Measurements from ENCODE around the gene PML. TPM values are rescaled to one million over a fixed set of nuclear protein-coding genes. Genes with fewer than 3 reads are reported as not detected.
"Not testable (repeated sequence)": the region's sequence is repeated elsewhere in the genome, so short reads cannot be mapped to it uniquely, and the experiment has no call there.

PML gene
- total RNA-seq, 1 donor from 2014 or later: 227 TPM

DNA sequence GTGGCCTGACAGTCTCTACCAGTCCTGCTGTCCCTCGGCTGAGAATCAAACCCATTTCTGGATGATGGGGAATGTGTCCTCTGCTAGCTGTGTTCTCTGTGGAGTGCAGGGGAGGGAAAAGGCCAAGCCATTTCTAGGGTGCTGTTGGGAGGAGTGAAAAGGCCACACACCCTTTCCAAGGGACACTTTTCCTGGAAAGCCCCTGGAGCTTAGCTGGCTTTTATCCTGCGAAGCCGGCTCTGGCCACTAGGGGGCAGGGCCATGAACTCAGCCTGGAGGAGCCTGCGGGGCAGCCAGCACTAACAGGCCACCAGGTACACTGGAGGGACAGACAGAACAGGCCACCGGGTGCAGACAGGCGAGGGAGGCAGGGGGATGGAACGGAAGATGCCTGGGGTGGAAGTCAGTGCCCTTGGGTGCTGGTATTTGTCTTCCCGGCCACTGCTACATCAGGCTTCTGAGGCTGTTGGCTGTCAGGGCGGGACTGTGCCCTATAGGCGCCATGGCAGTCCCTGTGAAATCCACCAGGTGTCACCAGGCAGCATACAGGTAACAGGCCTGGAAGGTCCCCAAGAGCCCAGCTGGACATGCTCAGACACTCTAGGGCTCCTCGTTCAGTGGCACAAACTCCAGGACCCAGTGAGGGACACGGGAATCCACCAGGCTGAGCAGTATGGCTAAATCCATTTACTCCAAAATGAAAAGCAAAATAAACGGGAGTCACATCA lies 71.3 kb downstream of the PML start:
- H3K4me1 ChIP-seq; H3K27me3 ChIP-seq; intact Hi-C loops (cut with DNase I); H3K4me3 ChIP-seq; H3K36me3 ChIP-seq; H3K27ac ChIP-seq; H3K9me3 ChIP-seq: not testable (repeated sequence)
- TF ChIP-seq, protein P1, sequence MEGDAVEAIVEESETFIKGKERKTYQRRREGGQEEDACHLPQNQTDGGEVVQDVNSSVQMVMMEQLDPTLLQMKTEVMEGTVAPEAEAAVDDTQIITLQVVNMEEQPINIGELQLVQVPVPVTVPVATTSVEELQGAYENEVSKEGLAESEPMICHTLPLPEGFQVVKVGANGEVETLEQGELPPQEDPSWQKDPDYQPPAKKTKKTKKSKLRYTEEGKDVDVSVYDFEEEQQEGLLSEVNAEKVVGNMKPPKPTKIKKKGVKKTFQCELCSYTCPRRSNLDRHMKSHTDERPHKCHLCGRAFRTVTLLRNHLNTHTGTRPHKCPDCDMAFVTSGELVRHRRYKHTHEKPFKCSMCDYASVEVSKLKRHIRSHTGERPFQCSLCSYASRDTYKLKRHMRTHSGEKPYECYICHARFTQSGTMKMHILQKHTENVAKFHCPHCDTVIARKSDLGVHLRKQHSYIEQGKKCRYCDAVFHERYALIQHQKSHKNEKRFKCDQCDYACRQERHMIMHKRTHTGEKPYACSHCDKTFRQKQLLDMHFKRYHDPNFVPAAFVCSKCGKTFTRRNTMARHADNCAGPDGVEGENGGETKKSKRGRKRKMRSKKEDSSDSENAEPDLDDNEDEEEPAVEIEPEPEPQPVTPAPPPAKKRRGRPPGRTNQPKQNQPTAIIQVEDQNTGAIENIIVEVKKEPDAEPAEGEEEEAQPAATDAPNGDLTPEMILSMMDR (IDR thresholded peaks at IDR 0.05): peak; percentile 5 to 62 (median 56)
- peak in 1 of 2 donors; percentile 66 for DNase-seq (ENCODE audit: low spot score in 2 of 2)

DNA sequence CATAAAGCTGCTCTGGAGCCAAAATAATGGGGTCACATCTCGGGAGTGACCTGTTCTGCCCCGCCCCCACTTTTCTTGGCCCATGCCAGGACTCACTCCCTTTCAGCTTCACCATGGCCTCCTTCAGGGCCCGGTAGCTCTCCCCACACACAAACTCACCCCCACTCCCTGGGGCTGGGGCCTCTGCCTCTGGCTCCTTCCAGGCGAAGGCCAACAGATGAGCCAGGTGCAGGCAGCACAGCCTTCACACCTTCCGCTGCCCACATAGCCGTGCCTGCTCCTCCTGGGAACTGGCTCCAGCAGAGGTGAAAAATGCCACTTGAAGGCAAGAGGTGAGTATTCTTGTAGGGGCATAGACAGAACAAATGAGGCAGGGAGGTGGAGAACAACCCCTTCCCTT lies 77.1 kb downstream of the PML start:
- H3K27me3 ChIP-seq; H3K9me3 ChIP-seq; intact Hi-C loops (cut with DNase I); H3K36me3 ChIP-seq; H3K27ac ChIP-seq; H3K4me1 ChIP-seq; H3K4me3 ChIP-seq: not testable (repeated sequence)
- DNase-seq (ENCODE audit: low spot score in 2 of 2): peak in 1 of 2 donors; percentile 58

DNA sequence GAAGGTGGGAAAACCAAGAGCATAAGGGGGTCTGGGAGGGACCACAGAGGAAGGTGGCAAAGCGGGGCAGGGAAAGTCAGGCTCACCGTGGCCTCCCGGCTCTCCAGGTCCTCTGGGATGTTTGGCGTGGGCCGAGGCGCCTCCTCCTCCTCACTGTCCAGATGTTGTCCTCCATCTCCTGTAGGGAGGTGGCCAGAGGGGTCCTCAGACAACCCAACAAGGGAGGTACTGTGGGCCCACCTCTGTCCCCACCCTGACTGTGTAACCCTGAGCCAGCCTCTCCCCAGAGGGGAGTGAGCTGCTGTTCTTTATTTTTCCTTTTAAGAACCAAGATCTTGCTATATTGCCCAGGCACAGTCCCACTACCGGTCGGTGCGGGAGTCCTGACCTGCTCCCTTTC lies 77.6 kb downstream of the PML start:
- H3K4me1 ChIP-seq; H3K27me3 ChIP-seq; H3K4me3 ChIP-seq; H3K36me3 ChIP-seq; H3K9me3 ChIP-seq; intact Hi-C loops (cut with DNase I); H3K27ac ChIP-seq: not testable (repeated sequence)
- DNase-seq (ENCODE audit: low spot score in 2 of 2): peak in 1 of 2 donors; percentile 55

DNA sequence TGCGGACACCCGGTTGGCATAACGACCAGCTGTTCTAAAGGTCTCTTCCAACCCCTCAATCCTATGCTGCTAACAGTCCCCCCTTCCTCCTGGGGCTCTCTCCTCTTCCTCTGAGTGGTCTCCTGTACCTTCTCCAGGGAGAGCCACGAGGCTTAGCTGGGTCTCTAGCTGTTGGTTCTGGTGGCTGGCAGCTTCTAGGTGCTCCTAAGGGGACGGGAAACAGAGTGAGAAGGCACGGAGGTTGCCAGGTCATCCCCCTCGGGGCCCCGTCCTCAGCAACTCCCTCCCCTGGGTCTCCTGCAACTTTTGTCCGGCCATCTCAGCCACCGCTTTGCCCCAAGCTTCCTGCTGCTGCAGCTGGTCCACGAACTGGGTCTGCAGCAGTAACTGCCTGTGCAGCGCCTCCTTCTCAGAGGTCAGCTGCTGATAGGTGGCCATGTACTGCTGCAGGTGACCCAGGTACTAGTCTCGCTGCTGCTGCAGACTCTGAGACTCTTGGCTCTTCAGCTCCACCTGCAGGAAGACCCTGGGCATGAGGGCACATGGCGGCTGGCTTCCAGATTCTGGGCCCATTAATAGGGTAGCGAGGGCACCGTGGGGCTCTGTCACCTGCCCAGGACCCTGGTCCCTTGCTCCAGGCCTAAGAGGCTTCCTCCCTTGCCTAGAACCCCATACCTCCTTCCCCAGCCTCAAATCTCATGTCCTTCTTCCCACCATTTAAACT lies 78.3 kb downstream of the PML start:
- H3K36me3 ChIP-seq; intact Hi-C loops (cut with DNase I); H3K27me3 ChIP-seq; H3K4me1 ChIP-seq; H3K27ac ChIP-seq; H3K4me3 ChIP-seq; H3K9me3 ChIP-seq: not testable (repeated sequence)
- TF ChIP-seq, protein P1 (IDR thresholded peaks at IDR 0.05): peak in 1 of 3 experiments; percentile 12
- DNase-seq (ENCODE audit: low spot score in 2 of 2): peak in 1 of 2 donors; percentile 57

DNA sequence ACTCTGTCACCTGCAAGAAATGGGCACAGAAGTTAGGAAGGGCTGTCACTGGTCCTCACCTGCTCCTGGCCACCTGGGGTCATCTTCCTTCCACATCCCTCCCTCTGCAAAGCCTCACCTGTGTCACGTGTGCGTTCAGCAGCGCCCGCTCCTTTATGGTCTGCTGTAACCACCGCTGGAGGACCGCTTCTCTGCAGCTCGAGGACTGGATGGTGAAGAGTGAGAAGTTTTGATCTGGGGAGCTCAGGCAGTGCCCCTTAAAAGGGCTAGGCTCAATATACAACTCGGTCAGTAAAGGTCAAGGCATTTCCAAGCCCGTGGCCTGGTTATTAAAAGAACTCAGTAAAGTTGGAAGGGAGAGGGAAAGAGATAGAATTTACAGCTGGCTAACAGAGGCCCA lies 81.3 kb downstream of the PML start:
- intact Hi-C loops (cut with DNase I); H3K36me3 ChIP-seq: not testable (repeated sequence)
- DNase-seq (ENCODE audit: low spot score in 2 of 2): peak in 1 of 2 donors; percentile 50

DNA sequence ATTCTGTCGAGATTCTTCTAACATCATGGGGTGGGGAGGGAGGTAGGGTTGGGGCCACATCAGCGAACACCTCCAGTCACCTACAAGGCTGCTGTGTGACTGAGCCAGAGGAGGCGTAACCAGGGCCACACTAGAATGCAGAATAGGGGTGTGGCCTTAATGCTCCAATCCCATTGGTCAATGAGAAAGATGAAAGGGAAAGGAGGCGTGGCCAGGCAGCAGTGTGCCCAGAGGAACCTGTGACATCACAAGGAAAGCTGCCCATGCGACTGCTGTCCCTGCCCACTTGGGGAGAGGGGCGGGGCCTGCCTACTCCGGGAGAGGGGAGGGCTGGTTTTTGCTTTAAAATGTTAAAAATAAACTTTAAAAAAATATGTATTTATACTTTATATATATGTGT lies 87.9 kb downstream of the PML start, which contains the start of gene GOLGA6A:
GOLGA6A (minus strand) TSS at position 101 of the 400 bp plus-strand sequence; CDS start at position 60, 41 bp downstream.
- DNase-seq (ENCODE audit: low spot score in 2 of 2); H3K4me1 ChIP-seq; intact Hi-C loops (cut with DNase I): not testable (repeated sequence)

More for the DNA sequence above, 81.3 kb downstream of the PML start:
- not testable (repeated sequence) for H3K4me3 ChIP-seq, H3K9me3 ChIP-seq, H3K4me1 ChIP-seq, H3K27ac ChIP-seq, H3K27me3 ChIP-seq

DNA sequence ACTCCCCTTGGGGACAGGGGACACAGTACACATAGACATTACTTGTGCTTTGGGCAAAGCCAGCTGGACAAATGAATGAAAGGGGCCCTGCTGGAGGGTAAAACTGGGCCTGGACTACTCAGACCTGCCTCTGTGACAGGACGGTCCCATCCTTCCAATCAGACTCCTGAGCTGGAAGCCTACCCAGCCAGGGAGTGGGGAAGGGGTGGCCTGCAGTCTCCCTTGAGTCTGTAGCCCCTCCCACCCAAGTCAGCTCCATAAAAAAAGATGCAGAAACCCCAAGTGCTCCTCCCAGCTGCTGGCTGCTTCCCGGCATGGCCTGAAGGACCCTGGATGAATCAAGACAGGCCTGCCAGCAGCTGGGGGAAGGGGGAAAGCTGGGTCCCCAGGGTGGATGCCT lies 100.1 kb downstream of the PML start:
- DNase-seq (ENCODE audit: low spot score in 2 of 2); H3K27me3 ChIP-seq: not testable (repeated sequence)

More for the DNA sequence above, 87.9 kb downstream of the PML start, which contains the start of gene GOLGA6A:
- not testable (repeated sequence) for H3K4me3 ChIP-seq, H3K9me3 ChIP-seq, H3K27ac ChIP-seq, H3K36me3 ChIP-seq, H3K27me3 ChIP-seq

DNA sequence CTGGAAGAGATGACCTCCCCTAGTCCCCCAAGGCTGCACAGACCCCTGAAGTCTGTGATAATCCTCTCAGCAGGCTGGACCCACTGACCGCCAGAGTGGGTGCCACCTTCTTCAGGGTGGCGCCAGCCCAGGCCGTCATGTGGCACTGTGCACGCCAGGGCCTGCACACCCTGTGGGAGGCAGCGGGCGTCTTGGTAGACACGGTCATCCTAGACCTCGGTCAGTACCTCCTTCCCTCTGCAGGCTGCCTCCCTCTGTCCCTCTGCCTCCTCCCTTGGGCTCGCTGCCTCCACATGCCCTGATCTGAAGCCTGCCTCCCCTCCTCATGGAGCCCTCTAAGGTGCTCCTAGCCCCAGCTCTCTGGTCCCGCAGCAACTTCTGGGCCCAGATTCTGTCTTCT lies 101.1 kb downstream of the PML start:
- H3K27me3 ChIP-seq; DNase-seq (ENCODE audit: low spot score in 2 of 2); H3K9me3 ChIP-seq; H3K27ac ChIP-seq; H3K4me3 ChIP-seq; intact Hi-C loops (cut with DNase I); H3K36me3 ChIP-seq; H3K4me1 ChIP-seq: not testable (repeated sequence)

More for the DNA sequence above, 100.1 kb downstream of the PML start:
- H3K27ac ChIP-seq; H3K9me3 ChIP-seq; intact Hi-C loops (cut with DNase I); H3K4me3 ChIP-seq; H3K4me1 ChIP-seq; H3K36me3 ChIP-seq: not testable (repeated sequence)

DNA sequence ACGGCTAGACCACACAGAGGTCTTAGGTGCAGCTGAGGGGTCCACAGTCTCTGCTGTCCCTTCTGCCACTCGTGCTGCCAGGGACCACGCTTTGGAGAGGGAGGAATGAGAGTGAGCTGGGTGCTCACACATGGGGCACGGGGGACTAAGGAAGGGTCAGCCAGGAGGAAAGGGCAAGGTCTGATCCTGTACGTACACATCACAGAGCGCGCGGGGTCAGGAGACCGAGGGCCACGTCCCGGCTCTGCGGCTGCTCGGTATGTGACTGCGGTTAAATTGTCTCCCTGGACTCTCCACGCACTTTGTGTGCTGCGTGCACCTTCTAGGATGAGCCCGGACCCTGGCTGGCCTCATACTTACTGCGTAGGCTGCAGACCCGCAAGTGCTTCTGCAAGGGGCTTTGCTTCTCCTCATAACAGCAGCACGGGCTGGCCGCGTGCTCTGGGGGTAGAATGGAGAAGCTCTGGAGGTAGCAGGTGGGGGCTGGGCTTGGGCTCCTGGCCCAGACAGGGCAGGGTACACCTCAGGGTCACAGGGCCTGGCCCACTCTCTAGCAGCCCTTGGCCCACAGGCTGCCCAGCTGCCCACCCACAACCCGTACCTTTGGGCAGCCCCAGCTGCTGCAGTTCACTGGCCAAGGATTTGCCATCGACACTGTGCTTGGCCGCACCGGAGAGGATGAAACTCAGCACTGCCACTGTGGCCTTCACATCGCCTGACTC lies 102.4 kb downstream of the PML start:
- H3K27me3 ChIP-seq; H3K4me3 ChIP-seq; H3K9me3 ChIP-seq; DNase-seq (ENCODE audit: low spot score in 2 of 2); H3K27ac ChIP-seq; H3K4me1 ChIP-seq; intact Hi-C loops (cut with DNase I); H3K36me3 ChIP-seq: not testable (repeated sequence)
